HG02759 (cell line): Measurements from ENCODE around the gene FYB1.
"Not testable (repeated sequence)": the region's sequence is repeated elsewhere in the genome, so short reads cannot be mapped to it uniquely, and the experiment has no call there.

Experiments
- ATAC-seq: cut with Tn5 transposase; IDR thresholded peaks from one replicate; pipeline ENCODE4 v1.9.1; 2021; ENCODE audit warnings: mild to moderate bottlenecking, moderate library complexity; ENCODE audit not compliant: unreplicated experiment

FYB1 gene

GRCh38 chr5:39231705-39232525, 12.6 kb upstream of the FYB1 start:
- ATAC-seq = no peak

GRCh38 chr5:39228596-39228995, 9.2 kb upstream of the FYB1 start:
- no peak for ATAC-seq

DNA sequence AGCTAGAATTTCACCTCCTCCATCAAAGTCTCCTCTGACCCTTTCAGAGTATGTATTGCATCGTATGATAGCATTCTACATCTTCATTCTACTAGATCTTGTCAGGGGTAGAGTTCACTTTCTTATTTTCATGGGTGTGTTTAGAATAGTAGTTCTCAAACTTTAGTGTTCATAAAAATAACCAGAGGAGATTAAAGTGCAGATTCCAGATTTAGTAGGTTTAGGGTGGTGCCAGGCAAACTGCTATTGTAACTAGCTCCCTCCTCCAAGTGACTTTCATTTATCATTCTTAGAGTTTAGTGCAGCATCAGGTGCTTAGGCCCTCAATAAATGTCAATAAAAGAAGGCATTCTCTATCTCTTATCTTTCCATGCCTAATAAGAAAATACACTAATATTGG, 7.2 kb upstream of the FYB1 start:
- ATAC-seq = no peak

DNA sequence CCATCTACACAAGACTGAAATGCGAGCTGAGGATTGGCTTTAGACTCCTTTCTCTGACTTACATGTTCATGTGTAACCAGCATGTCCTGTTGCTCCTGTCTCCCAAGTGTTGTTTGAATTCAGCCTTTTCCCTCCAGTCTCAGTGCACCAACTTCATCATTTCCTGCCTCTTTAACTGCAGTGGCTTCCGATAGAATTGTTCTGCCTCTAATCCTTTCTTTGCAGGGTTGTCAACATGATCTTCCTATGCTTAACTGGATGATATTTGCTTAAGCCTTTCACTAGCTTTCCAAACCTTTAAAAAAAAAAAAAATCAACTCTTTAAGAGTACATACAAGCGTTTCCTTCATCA, 6.7 kb upstream of the FYB1 start:
- no peak for ATAC-seq

GRCh38 chr5:39225405-39226099, 6.2 kb upstream of the FYB1 start:
- ATAC-seq = no peak

GRCh38 chr5:39224196-39224761, 4.9 kb upstream of the FYB1 start:
- no peak for ATAC-seq

- ATAC-seq = no peak
Measured at GRCh38 chr5:39223565-39224156, 4.3 kb upstream of the FYB1 start.

DNA sequence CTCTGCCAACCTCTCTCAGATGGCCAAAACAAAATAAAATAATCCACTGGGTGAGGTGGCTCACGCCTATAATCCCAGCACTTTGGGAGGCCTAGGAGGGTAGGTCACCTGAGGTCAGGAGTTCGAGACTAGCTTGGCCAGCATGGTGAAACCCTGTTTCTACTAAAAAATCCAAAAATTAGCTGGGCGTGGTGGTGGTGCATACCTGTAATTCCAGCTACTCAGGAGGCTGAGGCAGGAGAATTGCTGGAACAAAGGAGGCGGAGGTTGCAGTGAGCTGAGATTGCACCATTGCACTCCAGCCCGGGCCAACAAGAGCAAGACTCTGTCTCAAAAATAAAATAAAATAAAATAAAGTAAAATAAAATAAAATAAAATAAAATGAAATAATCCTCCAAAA, 2.3 kb upstream of the FYB1 start:
- not testable (repeated sequence) for ATAC-seq

- no peak for ATAC-seq
Measured at GRCh38 chr5:39220280-39221030, 1.1 kb upstream of the FYB1 start.

DNA sequence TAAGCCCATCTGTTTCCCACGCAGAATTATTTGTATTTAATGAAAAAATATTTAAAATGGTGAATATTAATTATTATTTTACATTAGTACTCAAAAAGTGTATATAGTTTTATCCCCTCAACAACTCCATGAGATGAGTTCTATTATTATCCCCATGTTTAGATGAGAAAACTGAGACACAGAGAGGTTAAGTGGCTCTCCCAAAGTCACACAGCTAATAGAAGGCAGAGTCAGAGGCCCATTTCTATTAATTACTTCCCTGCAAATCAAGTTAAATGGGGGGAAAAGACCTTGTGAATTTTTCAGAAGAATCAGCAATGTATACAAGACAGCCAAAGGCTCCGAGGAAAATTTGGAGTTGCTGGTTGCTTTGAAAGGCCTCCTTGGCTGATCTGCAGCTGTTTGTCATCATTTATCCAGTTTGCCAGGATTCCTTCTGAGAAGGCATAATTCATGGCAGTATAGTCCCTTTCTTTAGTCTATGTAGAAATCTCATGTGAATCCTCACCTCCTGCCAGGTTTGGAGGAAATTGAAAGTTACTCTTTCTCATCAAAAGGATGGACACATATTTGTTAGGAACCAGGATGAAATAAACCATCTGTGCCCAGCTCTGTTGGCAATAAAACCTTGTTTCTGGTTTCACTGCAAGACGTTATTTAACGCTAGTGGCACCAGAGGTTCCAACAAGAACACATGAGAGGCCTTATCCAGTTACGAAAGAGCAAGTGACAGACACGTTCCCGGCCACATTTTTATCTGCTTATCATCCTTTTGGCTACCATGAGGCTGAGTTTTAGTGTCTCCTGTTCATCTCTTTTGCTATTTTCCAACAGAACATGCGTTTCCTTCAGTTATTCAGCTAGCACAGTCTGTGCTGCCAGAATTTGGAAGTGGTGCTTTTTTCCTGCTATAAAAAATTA, 621 bp downstream of the FYB1 start:
- ATAC-seq = no peak

- ATAC-seq = peak; percentile 89
Measured at GRCh38 chr5:39217365-39218281, 1.7 kb downstream of the FYB1 start.

DNA sequence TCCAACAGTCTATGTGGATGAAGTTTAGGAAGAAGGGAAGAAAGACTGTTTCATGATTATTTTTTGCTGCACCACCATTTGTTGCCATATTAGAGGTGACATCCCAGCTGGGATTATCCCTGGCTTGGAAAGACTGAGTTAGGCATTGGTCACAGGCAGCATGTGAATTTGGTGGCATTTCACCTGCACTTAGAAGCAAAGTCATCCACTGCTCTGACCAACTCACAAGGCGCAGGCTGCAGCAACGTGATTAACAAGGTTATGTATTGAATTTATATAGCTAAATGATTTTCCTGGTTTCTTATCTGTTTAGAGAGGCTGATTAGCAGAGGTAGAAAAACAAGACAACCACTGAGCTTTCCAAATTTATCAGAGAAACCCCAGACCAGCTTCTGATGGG, 2.7 kb downstream of the FYB1 start:
- no peak for ATAC-seq

DNA sequence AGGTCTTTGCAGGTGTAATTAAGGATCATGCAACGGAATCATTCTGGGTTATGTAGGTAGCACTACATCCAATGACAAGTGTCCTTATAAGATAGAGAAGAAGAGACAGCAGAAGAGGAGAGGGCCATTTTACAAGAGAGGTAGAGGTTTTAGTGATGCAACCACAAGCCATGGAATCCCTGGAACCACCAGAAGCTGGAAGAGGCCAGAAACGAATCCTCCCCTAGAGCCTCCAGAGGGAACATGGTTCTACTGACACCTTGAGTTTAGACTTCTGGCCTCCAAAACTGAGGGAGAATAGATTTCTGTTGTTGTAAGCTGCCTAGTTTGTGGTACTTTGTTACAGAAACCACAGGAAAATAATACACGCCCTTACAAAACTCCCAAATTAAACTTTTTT, 3.5 kb downstream of the FYB1 start:
- no peak for ATAC-seq

- ATAC-seq = no peak
Measured at GRCh38 chr5:39214912-39215709, 4.3 kb downstream of the FYB1 start.

- no peak for ATAC-seq
Measured at GRCh38 chr5:39213447-39214207, 5.7 kb downstream of the FYB1 start.

DNA sequence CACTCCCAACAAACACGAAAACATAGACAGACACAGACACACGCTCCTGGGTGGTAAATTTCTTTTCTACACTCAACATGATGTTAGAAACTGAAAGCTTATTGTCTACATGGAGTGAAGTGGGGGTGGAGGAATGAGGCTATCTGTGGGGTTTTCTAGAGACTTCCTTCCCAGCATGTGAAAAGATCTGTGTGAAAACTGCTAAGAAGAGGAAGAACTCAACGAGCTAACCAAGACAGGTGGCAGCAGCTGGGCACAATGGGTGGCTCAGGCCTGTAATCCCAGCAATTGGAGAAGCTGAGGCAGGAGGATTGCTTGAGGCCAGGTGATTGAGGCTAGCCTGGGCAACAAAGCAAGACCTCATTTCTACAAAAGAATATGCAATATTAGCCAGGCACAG, 7.6 kb downstream of the FYB1 start:
- no peak for ATAC-seq

GRCh38 chr5:39209924-39210323, 9.4 kb downstream of the FYB1 start:
- peak; percentile 73 for ATAC-seq
